ENCODE data around the gene IL25. TPM values are rescaled to one million over a fixed set of nuclear protein-coding genes. Genes with fewer than 3 reads are reported as not detected.

The IL25 gene
- total and polyA plus RNA-seq, 10 of the 15 experiments (the other 5 are each of a cell fraction or from before 2014, with no cell fraction given), result not detected

- RAD21 ChIA-PET (ENCODE audit: unreplicated experiment), result no interaction called here
- 15% methylated on average over 6 of the region's 6 CpGs for WGBS (ENCODE audit: insufficient coverage, insufficient replicate concordance, low lambda C conversion rate, missing lambda C conversion rate)
- DNase-seq (ENCODE audit: low read depth, low spot score), result no peak
- TF ChIP-seq IKZF2 (IDR thresholded peaks at IDR 0.05), result no peak
- TF ChIP-seq MLLT1 (IDR thresholded peaks at IDR 0.05), result no peak
- TF ChIP-seq POLR2A (IDR thresholded peaks at IDR 0.05; ENCODE audit: low read depth, low read length), result no peak
- no peak for TF ChIP-seq ZNF274 (IDR thresholded peaks at IDR 0.05; ENCODE audit: insufficient read depth, insufficient read length)
- TF ChIP-seq ZNF24 (IDR thresholded peaks at IDR 0.05), result no peak
- TF ChIP-seq CREM (IDR thresholded peaks at IDR 0.05; ENCODE audit: low read depth), result no peak
- TF ChIP-seq SMAD5 (IDR thresholded peaks at IDR 0.05; ENCODE audit: low read depth), result no peak
- no peak for TF ChIP-seq BCL11A (IDR thresholded peaks at IDR 0.05; ENCODE audit: low read depth, low read length)
- no peak for TF ChIP-seq BHLHE40 (IDR thresholded peaks at IDR 0.05; ENCODE audit: borderline replicate concordance in 1 of 2, low read depth in 2 of 2, low read length in 1 of 2)
- no peak for TF ChIP-seq EED (IDR thresholded peaks at IDR 0.05; ENCODE audit: low read depth)
- TF ChIP-seq, protein P1, sequence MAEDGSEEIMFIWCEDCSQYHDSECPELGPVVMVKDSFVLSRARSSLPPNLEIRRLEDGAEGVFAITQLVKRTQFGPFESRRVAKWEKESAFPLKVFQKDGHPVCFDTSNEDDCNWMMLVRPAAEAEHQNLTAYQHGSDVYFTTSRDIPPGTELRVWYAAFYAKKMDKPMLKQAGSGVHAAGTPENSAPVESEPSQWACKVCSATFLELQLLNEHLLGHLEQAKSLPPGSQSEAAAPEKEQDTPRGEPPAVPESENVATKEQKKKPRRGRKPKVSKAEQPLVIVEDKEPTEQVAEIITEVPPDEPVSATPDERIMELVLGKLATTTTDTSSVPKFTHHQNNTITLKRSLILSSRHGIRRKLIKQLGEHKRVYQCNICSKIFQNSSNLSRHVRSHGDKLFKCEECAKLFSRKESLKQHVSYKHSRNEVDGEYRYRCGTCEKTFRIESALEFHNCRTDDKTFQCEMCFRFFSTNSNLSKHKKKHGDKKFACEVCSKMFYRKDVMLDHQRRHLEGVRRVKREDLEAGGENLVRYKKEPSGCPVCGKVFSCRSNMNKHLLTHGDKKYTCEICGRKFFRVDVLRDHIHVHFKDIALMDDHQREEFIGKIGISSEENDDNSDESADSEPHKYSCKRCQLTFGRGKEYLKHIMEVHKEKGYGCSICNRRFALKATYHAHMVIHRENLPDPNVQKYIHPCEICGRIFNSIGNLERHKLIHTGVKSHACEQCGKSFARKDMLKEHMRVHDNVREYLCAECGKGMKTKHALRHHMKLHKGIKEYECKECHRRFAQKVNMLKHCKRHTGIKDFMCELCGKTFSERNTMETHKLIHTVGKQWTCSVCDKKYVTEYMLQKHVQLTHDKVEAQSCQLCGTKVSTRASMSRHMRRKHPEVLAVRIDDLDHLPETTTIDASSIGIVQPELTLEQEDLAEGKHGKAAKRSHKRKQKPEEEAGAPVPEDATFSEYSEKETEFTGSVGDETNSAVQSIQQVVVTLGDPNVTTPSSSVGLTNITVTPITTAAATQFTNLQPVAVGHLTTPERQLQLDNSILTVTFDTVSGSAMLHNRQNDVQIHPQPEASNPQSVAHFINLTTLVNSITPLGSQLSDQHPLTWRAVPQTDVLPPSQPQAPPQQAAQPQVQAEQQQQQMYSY (CRISPR knock-in tag; IDR thresholded peaks at IDR 0.05), result no peak
- no peak for TF ChIP-seq WRNIP1 (IDR thresholded peaks at IDR 0.05; ENCODE audit: borderline replicate concordance, low read depth, low read length)
- no peak for TF ChIP-seq REST (IDR thresholded peaks at IDR 0.05; ENCODE audit: low read depth, low read length)
- no peak for TF ChIP-seq RAD21 (IDR thresholded peaks at IDR 0.05; ENCODE audit: insufficient read depth, low read depth, low read length)
These were observed 27.0 kb downstream of the IL25 start for GRCh38 chr14:23399591-23399990.

More at GRCh38 chr14:23399591-23399990, 27.0 kb downstream of the IL25 start:
- no peak overlapping the region for H3K4me3 ChIP-seq
- H3K27me3 ChIP-seq (replicated peaks in 1 of 2; ENCODE audit: control insufficient read depth in 2 of 2, insufficient read depth in 2 of 2, low read length in 1 of 2), result no peaks in the 10 kb centered on the region; a peak in 2 of 4 replicates
- intact Hi-C loops (cut with micrococcal nuclease; ENCODE audit: unreplicated experiment), result no loop called here
- in situ Hi-C loops (cut with MboI), result no loop called here
- H4K20me1 ChIP-seq (ENCODE audit: control insufficient read depth, insufficient read depth), result no peaks in the 10 kb centered on the region
- ATAC-seq, result no peak
- no peaks in the 10 kb centered on the region for H3K36me3 ChIP-seq (ENCODE audit: control insufficient read depth in 2 of 2, insufficient read depth in 2 of 2, low read length in 1 of 2)
- ChIA-PET POLR2A (no interaction called here), SMC1A (ENCODE audit: uncharacterized antibody, unreplicated experiment) (no interaction called here), CTCF (no interaction called here)
- H3K9me3 ChIP-seq (replicated peaks; ENCODE audit: control insufficient read depth, insufficient read depth, low read length), result no peaks in the 10 kb centered on the region
- no peak overlapping the region for H3K27ac ChIP-seq (ENCODE audit: control insufficient read depth, insufficient read depth)
- BruUV-seq (replicated peaks), result no TSS peak
- no peak overlapping the region for H3K9ac ChIP-seq (ENCODE audit: control insufficient read depth, insufficient read depth, low read length)
- no peaks in the 10 kb centered on the region for H3K79me2 ChIP-seq (ENCODE audit: control insufficient read depth, insufficient read depth, low read length)
- no peak for FAIRE-seq
- H2AFZ ChIP-seq (ENCODE audit: control insufficient read depth, low read depth, low read length), result no peak overlapping the region
- no peaks in the 10 kb centered on the region for H3K4me1 ChIP-seq (ENCODE audit: control insufficient read depth, insufficient read depth, low read length)
- no peak overlapping the region for H3K4me2 ChIP-seq (ENCODE audit: control insufficient read depth, insufficient read depth)

Data from GM12878 (cell line).